HepG2 (cell line): ENCODE measurements around the gene BRD2. TPM values are rescaled to one million over a fixed set of nuclear protein-coding genes. Genes with fewer than 3 reads are reported as not detected.

Experiments
- AGO1 ChIP-seq: fragments of 200-400 bp; formaldehyde crosslinking; IDR thresholded peaks from 2 replicates; pipeline ENCODE4 v1.6.1; 2017; ENCODE audit warnings: mild to moderate bottlenecking, low read depth, low read length, moderate library complexity; ENCODE audit not compliant: poor library complexity, severe bottlenecking
- CTCF ChIP-seq: sonication (generic); formaldehyde crosslinking; IDR thresholded peaks from 2 replicates; pipeline ENCODE4 v1.5.0; 2020; ENCODE audit warnings: mild to moderate bottlenecking, missing genetic modification reagents, moderate library complexity
- DDIT3 ChIP-seq: sonication (generic); formaldehyde crosslinking; IDR thresholded peaks from 2 replicates; pipeline ENCODE4 v1.4.0; 2020; ENCODE audit warnings: mild to moderate bottlenecking, missing genetic modification reagents
- DPF2 ChIP-seq: sonication (generic); formaldehyde crosslinking; IDR thresholded peaks from 2 replicates; pipeline ENCODE4 v1.4.0; 2020; ENCODE audit warnings: mild to moderate bottlenecking, low read depth, missing genetic modification reagents, borderline replicate concordance
- EHMT2 ChIP-seq: fragments of 200-600 bp; sonication (generic); IDR thresholded peaks from 2 replicates; pipeline ENCODE4 v1.7.0; 2017; ENCODE audit warnings: antibody characterized with exemption, low read depth, low read length, borderline replicate concordance
- FOXJ3 ChIP-seq: sonication (generic); formaldehyde crosslinking; IDR thresholded peaks from 2 replicates; pipeline ENCODE4 v1.4.0; 2020; ENCODE audit warnings: missing genetic modification reagents, mild to moderate bottlenecking, borderline replicate concordance
- HNRNPK ChIP-seq: fragments of 200-400 bp; formaldehyde crosslinking; IDR thresholded peaks from 2 replicates; pipeline ENCODE4 v1.6.1; 2018; ENCODE audit warnings: low read length, low read depth, moderate library complexity, mild to moderate bottlenecking; ENCODE audit not compliant: poor library complexity, severe bottlenecking
- HOXD1 ChIP-seq: sonication (generic); formaldehyde crosslinking; IDR thresholded peaks from 2 replicates; pipeline ENCODE4 v1.5.0; 2020; ENCODE audit warnings: missing genetic modification reagents
- KDM4B ChIP-seq: sonication (generic); formaldehyde crosslinking; IDR thresholded peaks from 2 replicates; pipeline ENCODE4 v1.4.0; 2020; ENCODE audit warnings: missing genetic modification reagents
- KLF16 ChIP-seq, 2 experiments: sonication (generic) in 1 of 2; formaldehyde crosslinking in 1 of 2; IDR thresholded peaks; 2 replicates each; pipeline versions ENCODE4 v1.6.1 to v1.8.0; 2016 to 2023; ENCODE audit warnings: missing genetic modification reagents in 2 of 2, missing compliant biosample characterization in 1 of 2
- MAFK ChIP-seq, 2 experiments: IDR thresholded peaks in 1 of 2; conservative IDR thresholded peaks in 1 of 2; 2 replicates each; pipeline ENCODE4 v1.6.1; 2011; ENCODE audit warnings: improper control_type of control experiment in 2 of 2, low read length in 2 of 2
- MBD4 ChIP-seq: IDR thresholded peaks from 2 replicates; pipeline ENCODE4 v1.6.1; 2012; ENCODE audit warnings: low read length, inconsistent platforms, borderline replicate concordance
- MXI1 ChIP-seq: IDR thresholded peaks from 3 replicates; pipeline ENCODE4 v1.6.1; 2012; ENCODE audit warnings: low read depth, low read length, inconsistent platforms, borderline replicate concordance
- NR2F2 ChIP-seq: IDR thresholded peaks from 2 replicates; pipeline ENCODE4 v1.6.1; 2012; ENCODE audit warnings: low read depth, inconsistent platforms, borderline replicate concordance
- RAD21 ChIP-seq: fragments of 450-650 bp; formaldehyde crosslinking; IDR thresholded peaks from 2 replicates; pipeline ENCODE4 v1.5.0; 2020; ENCODE audit warnings: mild to moderate bottlenecking
- RARA ChIP-seq: IDR thresholded peaks from 2 replicates; pipeline ENCODE4 v1.6.1; 2016; ENCODE audit warnings: missing genetic modification reagents, missing compliant biosample characterization
- RFX5 ChIP-seq: IDR thresholded peaks from 2 replicates; pipeline ENCODE4 v1.6.1; 2011; ENCODE audit warnings: low read depth, low read length, improper control_type of control experiment
- STAG1 ChIP-seq: sonication (generic); formaldehyde crosslinking; IDR thresholded peaks from 2 replicates; pipeline ENCODE4 v1.4.0; 2020; ENCODE audit warnings: missing genetic modification reagents
- THAP11 ChIP-seq: IDR thresholded peaks from 2 replicates; pipeline ENCODE4 v1.6.1; 2016; ENCODE audit warnings: missing biosample characterization, missing genetic modification reagents
- ZFP1 ChIP-seq: IDR thresholded peaks from 2 replicates; pipeline ENCODE4 v1.6.1; 2016
- ZFP90 ChIP-seq: sonication (generic); formaldehyde crosslinking; IDR thresholded peaks from 2 replicates; pipeline ENCODE4 v1.8.0; 2022; ENCODE audit warnings: missing genetic modification reagents, mild to moderate bottlenecking, inconsistent platforms, borderline replicate concordance
- ZNF124 ChIP-seq: sonication (generic); formaldehyde crosslinking; IDR thresholded peaks from 2 replicates; pipeline ENCODE4 v1.4.0; 2020; ENCODE audit warnings: missing genetic modification reagents
- ZNF251 ChIP-seq: sonication (generic); formaldehyde crosslinking; IDR thresholded peaks from 2 replicates; pipeline ENCODE4 v1.9.0; 2021; ENCODE audit warnings: mild to moderate bottlenecking, missing genetic modification reagents
- ZNF501 ChIP-seq: sonication (generic); formaldehyde crosslinking; IDR thresholded peaks from 2 replicates; pipeline ENCODE4 v1.5.1; 2020; ENCODE audit warnings: mild to moderate bottlenecking, moderate library complexity, missing genetic modification reagents
- ZNF512 ChIP-seq: sonication (generic); formaldehyde crosslinking; IDR thresholded peaks from 2 replicates; pipeline ENCODE4 v1.4.0; 2020; ENCODE audit warnings: mild to moderate bottlenecking, missing genetic modification reagents
- ZNF614 ChIP-seq: IDR thresholded peaks from 2 replicates; pipeline ENCODE4 v1.6.1; 2018; ENCODE audit warnings: missing biosample characterization, missing genetic modification reagents, inconsistent platforms, borderline replicate concordance
- ZNF616 ChIP-seq: sonication (generic); formaldehyde crosslinking; IDR thresholded peaks from 2 replicates; pipeline ENCODE4 v1.5.0; 2020; ENCODE audit warnings: low read depth, mild to moderate bottlenecking, missing genetic modification reagents
- polyA plus RNA-seq, 8 experiments: library from polyadenylated mRNA; depleted of rRNA in 3 of 8; stranded (reverse) in 7 of 8; unstranded in 1 of 8; fragments of >200 nt; fragmentation: Illumina TruSeq in 4 of 8; extraction: Trizol in 4 of 8; gene quantifications; 2 replicates each; pipeline versions ENCODE4 v1.2.1 to v1.2.3, GENCODE V29; 2011 to 2016; ENCODE audit warnings: low read depth in 4 of 8, missing spikeins in 1 of 8, mixed read lengths in 1 of 8; ENCODE audit not compliant: insufficient read depth in 1 of 8
- total RNA-seq, 5 experiments: library from RNA; depleted of rRNA; stranded (reverse); fragments of >200 nt; fragmentation: Illumina TruSeq; extraction: Trizol; gene quantifications; 2 replicates each; pipeline ENCODE4 v1.2.3, GENCODE V29; 2016; ENCODE audit warnings: low read depth in 1 of 5

BRD2 gene
- total and polyA plus RNA-seq, 2 of the 13 experiments (the other 11 are each of a cell fraction or from before 2014, with no cell fraction given) = 143 to 202 TPM

GRCh38 chr6:32947552-32948465 is 20.6 kb upstream of the BRD2 start (continued):
- TF ChIP-seq MXI1 (0 out of 3 replicates have a peak, but pooled peaks have one; percentile 20), HNRNPK (no peak), DPF2 (no peak), RFX5 (peak; percentile 58; the same call in 1 of the 2 replicates), ZNF501 (CRISPR knock-in tag) (no peak), ZNF616 (CRISPR knock-in tag) (no peak), STAG1 (peak; percentile 94), NR2F2 (no peak), CTCF (peak; percentile 91), DDIT3 (CRISPR knock-in tag) (no peak), ZNF614 (CRISPR knock-in tag) (no peak), ZFP1 (CRISPR knock-in tag) (no peak), MAFK (conservative IDR thresholded peaks at IDR 0.05 in 1 of 2, IDR thresholded peaks at IDR 0.05 in 1 of 2; ENCODE audit: low read length in 2 of 2) (0 out of 4 replicates have a peak, but pooled peaks of 1 of the 2 experiments have one; percentile 5), THAP11 (CRISPR knock-in tag) (0 out of 2 replicates have a peak, but pooled peaks have one; percentile 26), HOXD1 (CRISPR knock-in tag) (no peak), KLF16 (CRISPR knock-in tag; IDR thresholded peaks at IDR 0.05) (0 out of 4 replicates have a peak, but pooled peaks of 1 of the 2 experiments have one; percentile 25), EHMT2 (no peak), RARA (0 out of 2 replicates have a peak, but pooled peaks have one; percentile 16), MBD4 (no peak), ZNF512 (CRISPR knock-in tag) (no peak), ZNF124 (peak; percentile 65; the same call in 1 of the 2 replicates), AGO1 (no peak), KDM4B (CRISPR knock-in tag) (0 out of 2 replicates have a peak, but pooled peaks have one; percentile 44), RAD21 (CRISPR knock-in tag) (peak; percentile 82), FOXJ3 (CRISPR knock-in tag) (no peak), ZNF251 (CRISPR knock-in tag) (no peak), ZFP90 (no peak)
